Esophagus muscularis mucosa (tissue), 4 donors: ENCODE data around the gene DIP2B.

Source experiments
- EP300 ChIP-seq: sonication (generic); formaldehyde crosslinking; IDR thresholded peaks from one replicate; pipeline ENCODE4 v1.6.1; 2017; ENCODE audit warnings: antibody characterized with exemption
- POLR2A ChIP-seq: fragments of 450-650 bp; IDR thresholded peaks from one replicate; pipeline ENCODE4 v1.6.1; 2017; ENCODE audit warnings: antibody characterized with exemption, moderate library complexity, mild to moderate bottlenecking, low read depth
- POLR2AphosphoS5 ChIP-seq, 2 donors: sonication (generic); formaldehyde crosslinking; IDR thresholded peaks; one replicate each; pipeline ENCODE4 v1.6.1; 2017; ENCODE audit warnings: antibody characterized with exemption in 2 of 2
- TF ChIP-seq, protein P1 (sequence below), 3 experiments: fragments of 200-600 bp in 2 of 3; fragments of 450-650 bp in 1 of 3; sonication (generic) in 2 of 3; IDR thresholded peaks; one replicate each; pipeline ENCODE4 v1.5.1; 2017 to 2019; ENCODE audit warnings: antibody characterized with exemption in 3 of 3, mild to moderate bottlenecking in 2 of 3, moderate library complexity in 1 of 3

DNA sequence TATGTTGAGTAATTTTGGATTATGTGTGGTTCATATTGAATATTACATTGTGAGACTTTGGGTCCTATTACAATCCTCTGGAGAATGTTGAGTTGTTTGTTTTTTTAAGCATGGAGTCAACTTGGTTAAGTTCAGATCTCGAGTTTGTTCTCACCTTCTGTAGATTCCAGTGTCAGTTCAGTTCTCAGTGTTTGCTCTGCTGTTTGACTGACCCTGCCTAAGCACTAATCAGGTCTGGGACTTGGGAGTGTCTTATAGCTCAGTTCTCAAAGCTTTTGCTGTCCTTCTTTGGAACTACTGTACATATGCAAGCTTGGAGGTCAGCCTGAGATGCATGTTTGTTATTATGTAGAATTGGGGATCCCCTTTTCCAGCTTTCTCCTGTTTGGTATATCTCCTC, 63.1 kb downstream of the DIP2B start:
- TF ChIP-seq POLR2A (no peak), POLR2AphosphoS5 (IDR thresholded peaks at IDR 0.05) (no peak), EP300 (no peak)
- TF ChIP-seq, protein P1, sequence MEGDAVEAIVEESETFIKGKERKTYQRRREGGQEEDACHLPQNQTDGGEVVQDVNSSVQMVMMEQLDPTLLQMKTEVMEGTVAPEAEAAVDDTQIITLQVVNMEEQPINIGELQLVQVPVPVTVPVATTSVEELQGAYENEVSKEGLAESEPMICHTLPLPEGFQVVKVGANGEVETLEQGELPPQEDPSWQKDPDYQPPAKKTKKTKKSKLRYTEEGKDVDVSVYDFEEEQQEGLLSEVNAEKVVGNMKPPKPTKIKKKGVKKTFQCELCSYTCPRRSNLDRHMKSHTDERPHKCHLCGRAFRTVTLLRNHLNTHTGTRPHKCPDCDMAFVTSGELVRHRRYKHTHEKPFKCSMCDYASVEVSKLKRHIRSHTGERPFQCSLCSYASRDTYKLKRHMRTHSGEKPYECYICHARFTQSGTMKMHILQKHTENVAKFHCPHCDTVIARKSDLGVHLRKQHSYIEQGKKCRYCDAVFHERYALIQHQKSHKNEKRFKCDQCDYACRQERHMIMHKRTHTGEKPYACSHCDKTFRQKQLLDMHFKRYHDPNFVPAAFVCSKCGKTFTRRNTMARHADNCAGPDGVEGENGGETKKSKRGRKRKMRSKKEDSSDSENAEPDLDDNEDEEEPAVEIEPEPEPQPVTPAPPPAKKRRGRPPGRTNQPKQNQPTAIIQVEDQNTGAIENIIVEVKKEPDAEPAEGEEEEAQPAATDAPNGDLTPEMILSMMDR (IDR thresholded peaks at IDR 0.05): no peak
